ENCODE results near the gene TTC28. TPM values are rescaled to one million over a fixed set of nuclear protein-coding genes. Genes with fewer than 3 reads are reported as not detected.

The TTC28 gene
- total RNA-seq, 1 donor from 2014 or later: 65.4 TPM

DNA sequence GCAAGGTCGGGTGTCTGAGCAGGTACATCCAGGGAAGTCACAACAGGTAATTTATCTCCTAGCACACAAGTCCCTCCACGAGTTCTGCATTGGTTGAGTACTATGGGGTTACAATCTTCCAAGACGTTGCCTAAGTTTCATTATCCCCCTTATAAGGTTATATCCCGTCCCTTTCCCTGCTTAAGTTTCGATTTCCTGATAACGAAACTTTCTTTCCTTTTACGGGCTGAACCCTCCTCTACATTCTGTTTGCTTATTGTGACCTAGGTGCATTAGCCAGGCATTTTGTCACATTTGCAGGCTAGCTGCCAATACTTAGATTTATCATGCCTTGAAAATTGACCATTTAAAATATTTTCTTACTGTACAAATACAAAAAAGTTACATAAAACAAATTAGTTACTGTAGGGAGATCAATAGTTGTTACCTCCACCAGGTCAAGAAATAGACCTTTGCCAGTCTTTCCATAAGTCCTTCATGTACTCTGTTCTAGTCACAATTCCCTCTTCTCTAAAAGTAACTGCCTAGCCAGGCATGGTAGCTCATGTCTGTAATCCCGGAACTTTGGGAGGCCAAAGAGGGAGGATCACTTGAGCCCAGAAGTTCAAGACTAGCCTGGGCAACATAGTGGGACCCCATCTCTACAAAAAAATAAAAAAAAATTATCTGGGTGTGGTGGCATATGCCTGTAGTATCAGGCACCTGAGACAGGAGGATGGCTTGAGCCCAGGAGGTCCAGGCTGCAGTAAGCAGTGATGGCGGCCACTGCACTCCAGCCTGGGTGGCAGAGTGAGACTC lies 746.3 kb downstream of the TTC28 start:
- no peaks in the 10 kb centered on the region for H3K36me3 Mint-ChIP-seq (ENCODE audit: low read depth)
- TF ChIP-seq CTCF (conservative IDR thresholded peaks at IDR 0.05): no peak

GRCh38 chr22:27930331-27931060 lies 749.1 kb downstream of the TTC28 start:
- Mint-ChIP-seq H3K9me3 (peaks cover 3% of the 10 kb centered on the region), H3K4me1 (no peaks in the 10 kb centered on the region), H3K4me3 (no peak overlapping the region), H3K27ac (ENCODE audit: unreplicated experiment) (no peak overlapping the region), H3K27me3 (ENCODE audit: low read depth) (no peaks in the 10 kb centered on the region), H3K36me3 (ENCODE audit: low read depth) (peaks cover 8% of the 10 kb centered on the region)
- TF ChIP-seq CTCF (conservative IDR thresholded peaks at IDR 0.05): no peak
- no peak for DNase-seq (ENCODE audit: low read depth, low spot score)

More for the DNA sequence above, 746.3 kb downstream of the TTC28 start:
- Mint-ChIP-seq H3K4me1 (no peaks in the 10 kb centered on the region), H3K27me3 (ENCODE audit: low read depth) (no peaks in the 10 kb centered on the region), H3K9me3 (no peaks in the 10 kb centered on the region), H3K27ac (ENCODE audit: unreplicated experiment) (no peak overlapping the region), H3K4me3 (no peak overlapping the region)
- DNase-seq (ENCODE audit: low read depth, low spot score): no peak

Small RNA genes within 50 kb of the gene (microRNA-seq; reads per million reads assigned to microRNA genes)
- gene MIR5739: not detected

Other genes starting within 250 kb of the TTC28 start
- gene CHEK2, start 62.0 kb upstream of the TTC28 start, total RNA-seq: 44.2 and 45.0 TPM in 2 replicates
- 14.3 and 18.7 TPM in 2 replicates for gene HSCB, start 62.2 kb upstream of the TTC28 start, total RNA-seq
- gene CCDC117, start 92.9 kb upstream of the TTC28 start, total RNA-seq: 33.5 and 36.5 TPM in 2 replicates
- 65.0 and 66.5 TPM in 2 replicates for gene XBP1, start 120.7 kb upstream of the TTC28 start, total RNA-seq
- gene ZNRF3, start 203.7 kb upstream of the TTC28 start, total RNA-seq: 18.5 and 18.9 TPM in 2 replicates